HL-60 (cell line): Measurements from ENCODE around the gene SIPA1L3.

Experiments used
- DNase-seq, 2 experiments: peaks; one replicate each; pipeline ENCODE4 v3.0.0-alpha.2; 2010 to 2020; ENCODE audit warnings: low read depth in 1 of 2, low spot score in 1 of 2
- H3K27ac ChIP-seq: fragments of 250-450 bp; sonication (Bioruptor Pico); replicated peaks from 2 replicates; pipeline ENCODE4 v1.5.1; 2020; ENCODE audit warnings: mild to moderate bottlenecking, moderate library complexity
- H3K27me3 ChIP-seq: fragments of 250-450 bp; sonication (Bioruptor Pico); 2 replicates; pipeline ENCODE4 v1.5.1; 2021; ENCODE audit warnings: mild to moderate bottlenecking, moderate library complexity; ENCODE audit not compliant: insufficient read depth, poor library complexity, severe bottlenecking
- H3K4me3 ChIP-seq: replicated peaks from 2 replicates; pipeline ENCODE4 v1.5.1; 2011; ENCODE audit warnings: mild to moderate bottlenecking, control low read depth, low read length; ENCODE audit not compliant: insufficient read depth
- GABPA ChIP-seq: IDR thresholded peaks from 2 replicates; pipeline ENCODE4 v1.6.1; 2012; ENCODE audit warnings: low read depth
- POLR2AphosphoS5 ChIP-seq: IDR thresholded peaks from 2 replicates; pipeline ENCODE4 v1.6.1; 2012; ENCODE audit warnings: low read depth
- REST ChIP-seq: IDR thresholded peaks from 2 replicates; pipeline ENCODE4 v1.6.1; 2012; ENCODE audit warnings: low read depth; ENCODE audit not compliant: insufficient replicate concordance
- SPI1 ChIP-seq: IDR thresholded peaks from 2 replicates; pipeline ENCODE4 v1.6.1; 2012; ENCODE audit warnings: low read depth, mild to moderate bottlenecking, borderline replicate concordance
- TF ChIP-seq, protein P1 (sequence below): IDR thresholded peaks from one replicate; pipeline ENCODE4 v1.5.1; 2011; ENCODE audit warnings: low read length, control low read depth, inconsistent platforms; ENCODE audit not compliant: insufficient read depth

The SIPA1L3 gene

GRCh38 chr19:37987356-37988332 is 80.6 kb downstream of the SIPA1L3 start:
- no peak for DNase-seq
- Histone ChIP-seq H3K4me3 (no peak overlapping the region), H3K27me3 (no peaks in the 10 kb centered on the region), H3K27ac (no peak overlapping the region)
- TF ChIP-seq GABPA (no peak), SPI1 (no peak), POLR2AphosphoS5 (no peak), REST (no peak)
- TF ChIP-seq, protein P1, sequence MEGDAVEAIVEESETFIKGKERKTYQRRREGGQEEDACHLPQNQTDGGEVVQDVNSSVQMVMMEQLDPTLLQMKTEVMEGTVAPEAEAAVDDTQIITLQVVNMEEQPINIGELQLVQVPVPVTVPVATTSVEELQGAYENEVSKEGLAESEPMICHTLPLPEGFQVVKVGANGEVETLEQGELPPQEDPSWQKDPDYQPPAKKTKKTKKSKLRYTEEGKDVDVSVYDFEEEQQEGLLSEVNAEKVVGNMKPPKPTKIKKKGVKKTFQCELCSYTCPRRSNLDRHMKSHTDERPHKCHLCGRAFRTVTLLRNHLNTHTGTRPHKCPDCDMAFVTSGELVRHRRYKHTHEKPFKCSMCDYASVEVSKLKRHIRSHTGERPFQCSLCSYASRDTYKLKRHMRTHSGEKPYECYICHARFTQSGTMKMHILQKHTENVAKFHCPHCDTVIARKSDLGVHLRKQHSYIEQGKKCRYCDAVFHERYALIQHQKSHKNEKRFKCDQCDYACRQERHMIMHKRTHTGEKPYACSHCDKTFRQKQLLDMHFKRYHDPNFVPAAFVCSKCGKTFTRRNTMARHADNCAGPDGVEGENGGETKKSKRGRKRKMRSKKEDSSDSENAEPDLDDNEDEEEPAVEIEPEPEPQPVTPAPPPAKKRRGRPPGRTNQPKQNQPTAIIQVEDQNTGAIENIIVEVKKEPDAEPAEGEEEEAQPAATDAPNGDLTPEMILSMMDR: no peak

DNA sequence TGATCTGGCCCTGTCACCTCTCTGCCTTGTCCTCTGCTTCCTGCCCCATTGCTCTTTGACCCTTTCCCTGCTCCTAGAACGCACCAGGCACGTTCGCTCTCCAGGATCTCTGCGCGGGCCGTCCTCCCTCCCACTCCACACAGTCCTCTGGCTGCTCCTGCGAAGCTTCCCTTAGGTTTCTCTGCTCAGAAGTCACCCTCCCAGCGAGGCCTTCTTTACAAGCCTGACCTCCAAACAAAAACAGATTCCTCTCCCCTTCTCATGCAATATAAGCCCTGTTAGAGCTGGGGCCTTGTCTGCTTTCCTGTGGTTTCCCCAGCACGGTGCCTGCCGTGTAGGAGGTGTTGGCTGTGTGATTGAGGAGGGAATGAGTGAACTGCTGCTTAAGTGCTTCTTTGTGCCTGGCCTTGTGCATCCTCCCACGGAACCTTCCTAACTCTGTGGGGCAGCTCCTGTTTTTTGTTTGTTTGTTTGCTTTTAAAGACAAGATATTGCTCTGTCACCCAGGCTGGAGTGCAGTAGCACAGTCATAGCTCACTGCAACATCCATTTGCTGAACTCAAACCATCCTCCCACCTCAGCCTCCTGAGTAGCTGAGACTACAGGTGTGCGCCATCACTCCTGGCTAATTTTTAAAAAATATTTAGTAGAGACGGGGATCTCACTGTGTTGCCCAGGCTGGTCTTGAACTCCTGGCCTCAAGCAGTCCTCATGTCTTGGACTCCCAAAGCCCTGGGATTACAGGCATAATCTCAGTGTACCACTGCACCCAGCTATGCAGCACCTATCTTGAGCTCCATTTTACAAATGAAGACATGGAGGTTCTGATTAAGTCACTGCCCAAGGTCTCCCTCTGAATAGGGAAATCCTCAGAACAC is 82.0 kb downstream of the SIPA1L3 start:
- H3K27ac ChIP-seq: no peak overlapping the region

More for the DNA sequence above, 82.0 kb downstream of the SIPA1L3 start:
- Histone ChIP-seq H3K27me3 (no peaks in the 10 kb centered on the region), H3K4me3 (no peak overlapping the region)
- no peak for TF ChIP-seq SPI1
- TF ChIP-seq, protein P1: no peak
- no peak for TF ChIP-seq REST
- TF ChIP-seq POLR2AphosphoS5: no peak
- TF ChIP-seq GABPA: no peak
- peak in 1 of 2 experiments; percentile 9 for DNase-seq
